A549 (cell line): ENCODE data around the gene GRID2. TPM values are rescaled to one million over a fixed set of nuclear protein-coding genes. Genes with fewer than 3 reads are reported as not detected.

Source experiments
- ATAC-seq, 2 experiments: fragments of 200-7000 bp in 1 of 2; fragments of >200 bp in 1 of 2; cut with Nextera tagmentation in 1 of 2; cut with Tn5 transposase in 1 of 2; 3 replicates each; pipeline versions ENCODE4 v1.8.0 to v1.9.1; 2018 to 2020; ENCODE audit warnings: mild to moderate bottlenecking in 1 of 2, moderate library complexity in 1 of 2
- CTCF ChIA-PET: fragments of 300-600 bp; sonication (Branson Sonifier 250); formaldehyde crosslinking; extraction: SDS; loops from one replicate; lab custom pipeline; 2021; ENCODE audit warnings: antibody characterized with exemption, inconsistent platforms; lab: Yijun Ruan, JAX
- POLR2A ChIA-PET: fragments of 350-600 bp; formaldehyde crosslinking; extraction: SDS; loops from one replicate; lab custom pipeline; 2021; ENCODE audit warnings: antibody characterized with exemption, inconsistent platforms; lab: Yijun Ruan, JAX
- DNase-seq, 2 experiments: peaks; one replicate each; pipeline versions ENCODE4 v3.0.0 to v3.0.0-alpha.2; 2011 to 2016; ENCODE audit warnings: low read depth in 1 of 2, low spot score in 1 of 2
- FAIRE-seq: peaks from 2 replicates; lab custom pipeline; 2011; peaks lifted over from hg19 to GRCh38; lab: Jason Lieb, UNC
- H3K27ac ChIP-seq, 2 experiments: fragments of >200 bp; sonication (Bioruptor Twin); formaldehyde crosslinking; 3 replicates each; pipeline ENCODE4 v1.5.1; 2016 to 2017
- H3K4me1 ChIP-seq: fragments of >200 bp; sonication (Bioruptor Twin); formaldehyde crosslinking; 3 replicates; pipeline ENCODE4 v1.6.1; 2016
- H3K4me2 ChIP-seq: fragments of >200 bp; sonication (Bioruptor Twin); formaldehyde crosslinking; 3 replicates; pipeline ENCODE4 v1.6.1; 2016
- H3K4me3 ChIP-seq: fragments of >200 bp; sonication (Bioruptor Twin); formaldehyde crosslinking; 3 replicates; pipeline ENCODE4 v1.5.1; 2016
- H3K9me3 ChIP-seq: fragments of >200 bp; sonication (Bioruptor Twin); formaldehyde crosslinking; 3 replicates; pipeline ENCODE4 v1.6.1; 2016
- BHLHE40 ChIP-seq: IDR thresholded peaks from 2 replicates; pipeline ENCODE4 v1.6.1; 2012; ENCODE audit warnings: low read depth, low read length, inconsistent platforms
- CHD2 ChIP-seq: fragments of 150-350 bp; IDR thresholded peaks from 2 replicates; pipeline ENCODE4 v1.6.1; 2014; ENCODE audit warnings: low read length; ENCODE audit not compliant: partially characterized antibody
- CHD4 ChIP-seq: fragments of 200-600 bp; sonication (generic); IDR thresholded peaks from 2 replicates; pipeline ENCODE4 v1.6.1; 2016; ENCODE audit warnings: antibody characterized with exemption, mild to moderate bottlenecking, borderline replicate concordance
- EHMT2 ChIP-seq: fragments of 200-600 bp; sonication (generic); IDR thresholded peaks from 2 replicates; pipeline ENCODE4 v1.6.1; 2016; ENCODE audit warnings: antibody characterized with exemption, low read depth, mild to moderate bottlenecking, moderate library complexity
- EP300 ChIP-seq, 2 experiments: fragments of >200 bp; sonication (Bioruptor Twin); formaldehyde crosslinking; IDR thresholded peaks; 2 replicates in 1 of 2; 3 replicates in 1 of 2; pipeline ENCODE4 v1.6.1; 2016 to 2017
- ESRRA ChIP-seq: fragments of 150-350 bp; IDR thresholded peaks from 2 replicates; pipeline ENCODE4 v1.6.1; 2014; ENCODE audit warnings: mild to moderate bottlenecking, low read length, borderline replicate concordance
- FOSB ChIP-seq: fragments of 250-450 bp; sonication (Bioruptor Pico); IDR thresholded peaks from 2 replicates; pipeline ENCODE4 v1.5.0; 2020; ENCODE audit warnings: mild to moderate bottlenecking, moderate library complexity
- FOXS1 ChIP-seq: fragments of 250-450 bp; sonication (Bioruptor Pico); IDR thresholded peaks from 2 replicates; pipeline ENCODE4 v1.5.0; 2020; ENCODE audit warnings: mild to moderate bottlenecking, moderate library complexity
- HDAC2 ChIP-seq: fragments of 200-600 bp; sonication (generic); IDR thresholded peaks from 2 replicates; pipeline ENCODE4 v1.6.1; 2016
- HOXA7 ChIP-seq: fragments of 250-450 bp; sonication (Bioruptor Pico); IDR thresholded peaks from 2 replicates; pipeline ENCODE4 v1.5.0; 2020; ENCODE audit warnings: mild to moderate bottlenecking, moderate library complexity
- JUN ChIP-seq, 2 experiments: fragments of >200 bp; sonication (Bioruptor Twin); formaldehyde crosslinking; IDR thresholded peaks; 2 replicates in 1 of 2; 3 replicates in 1 of 2; pipeline ENCODE4 v1.6.1; 2016 to 2017
- JUNB ChIP-seq: fragments of >200 bp; sonication (Bioruptor Twin); formaldehyde crosslinking; IDR thresholded peaks from 2 replicates; pipeline ENCODE4 v1.6.1; 2016
- KDM5A ChIP-seq: fragments of 200-600 bp; sonication (generic); IDR thresholded peaks from 2 replicates; pipeline ENCODE4 v1.6.1; 2016; ENCODE audit warnings: antibody characterized with exemption, mild to moderate bottlenecking
- NFE2L2 ChIP-seq: fragments of 150-350 bp; conservative IDR thresholded peaks from 2 replicates; pipeline ENCODE4 v1.6.1; 2014; ENCODE audit warnings: low read length
- RAD21 ChIP-seq, 2 experiments: fragments of >200 bp in 1 of 2; sonication (Bioruptor Twin) in 1 of 2; formaldehyde crosslinking in 1 of 2; IDR thresholded peaks in 1 of 2; conservative IDR thresholded peaks in 1 of 2; 2 replicates in 1 of 2; 3 replicates in 1 of 2; pipeline ENCODE4 v1.6.1; 2012 to 2018; ENCODE audit warnings: inconsistent platforms in 1 of 2
- RNF2 ChIP-seq: fragments of 200-600 bp; sonication (generic); IDR thresholded peaks from 2 replicates; pipeline ENCODE4 v1.6.1; 2016; ENCODE audit warnings: low read depth, mild to moderate bottlenecking, antibody characterized with exemption, moderate library complexity, borderline replicate concordance
- SMC3 ChIP-seq: fragments of >200 bp; sonication (Bioruptor Twin); formaldehyde crosslinking; IDR thresholded peaks from 3 replicates; pipeline ENCODE4 v1.6.1; 2018; ENCODE audit warnings: inconsistent platforms
- ZC3H11A ChIP-seq: fragments of 450-650 bp; IDR thresholded peaks from 2 replicates; pipeline ENCODE4 v1.6.1; 2014; ENCODE audit warnings: antibody characterized with exemption, mild to moderate bottlenecking
- ZFP36 ChIP-seq: fragments of 450-650 bp; IDR thresholded peaks from 2 replicates; pipeline ENCODE4 v1.6.1; 2014; ENCODE audit warnings: borderline replicate concordance; ENCODE audit not compliant: partially characterized antibody
- ZNF302 ChIP-seq: fragments of 250-450 bp; sonication (Bioruptor Pico); IDR thresholded peaks from 2 replicates; pipeline ENCODE4 v1.9.0; 2021; ENCODE audit warnings: inconsistent platforms, mild to moderate bottlenecking, moderate library complexity
- ZSCAN20 ChIP-seq: fragments of 250-450 bp; sonication (Bioruptor Pico); IDR thresholded peaks from 2 replicates; pipeline ENCODE4 v1.8.0; 2022; ENCODE audit warnings: mild to moderate bottlenecking, moderate library complexity
- WGBS: methylation state at CpG from one replicate; pipeline ENCODE4 v1.1.6; 2017; ENCODE audit errors: missing lambda C conversion rate; 5-methylcytosine and 5-hydroxymethylcytosine counted together
- polyA plus RNA-seq, 4 experiments: library from polyadenylated mRNA; depleted of rRNA in 3 of 4; stranded (reverse); fragments of >200 nt; fragmentation: RNase III in 1 of 4; extraction: RNeasy Plus Mini Kit Qiagen cat#74134 plus additional on column Dnase treatment in 1 of 4; gene quantifications; 2 replicates in 3 of 4; 3 replicates in 1 of 4; pipeline ENCODE4 v1.2.3, GENCODE V29; 2011 to 2017
- TF ChIP-seq, protein P1 (sequence below): IDR thresholded peaks from 2 replicates; pipeline ENCODE4 v1.6.1; 2012
- TF ChIP-seq, protein P2 (sequence below): IDR thresholded peaks from 2 replicates; pipeline ENCODE4 v1.6.1; 2012; ENCODE audit warnings: low read depth, borderline replicate concordance
- TF ChIP-seq, protein P3 (sequence below): IDR thresholded peaks from 2 replicates; pipeline ENCODE4 v1.6.1; 2012
- TF ChIP-seq, protein P4 (sequence below): fragments of 450-650 bp; IDR thresholded peaks from 2 replicates; pipeline ENCODE4 v1.6.1; 2014; ENCODE audit warnings: antibody characterized with exemption
- TF ChIP-seq, protein P5 (sequence below): fragments of >200 bp; sonication (Bioruptor Twin); formaldehyde crosslinking; IDR thresholded peaks from 2 replicates; pipeline ENCODE4 v1.6.1; 2016
- TF ChIP-seq, protein P6 (sequence below): fragments of >200 bp; sonication (Bioruptor Twin); formaldehyde crosslinking; IDR thresholded peaks from 3 replicates; pipeline ENCODE4 v1.5.1; 2016

Gene GRID2
- polyA plus RNA-seq, 2 of the 4 experiments (the other 2 are of a cell fraction), result not detected

DNA sequence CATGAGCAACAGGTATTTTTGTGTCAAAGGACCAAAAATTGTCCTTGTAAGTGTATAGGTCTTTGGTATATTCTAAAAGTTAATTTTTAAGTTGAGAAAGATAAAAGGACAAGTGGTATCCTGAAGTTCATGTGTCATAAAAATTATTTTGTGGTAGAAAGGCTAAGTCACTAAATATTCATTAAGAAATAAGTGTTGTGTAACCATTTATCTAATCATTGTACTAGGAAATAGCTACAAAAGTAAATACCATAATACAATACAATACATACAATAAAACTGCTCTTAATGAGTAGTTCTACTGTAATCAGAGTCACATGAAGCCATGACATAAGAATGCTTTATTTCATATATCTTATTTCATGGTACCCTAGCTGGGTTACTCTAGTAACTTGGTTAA is 1442.3 kb downstream of the GRID2 start:
- no peak for ATAC-seq
- H3K4me1 ChIP-seq, result no peaks in the 10 kb centered on the region
- no peak for FAIRE-seq
- no peaks in the 10 kb centered on the region for H3K9me3 ChIP-seq
- ChIA-PET POLR2A (no interaction called here), CTCF (no interaction called here)
- no peak overlapping the region for H3K4me3 ChIP-seq
- no peak overlapping the region for H3K27ac ChIP-seq
- no peak for DNase-seq
- no peak overlapping the region for H3K4me2 ChIP-seq
- no peak for TF ChIP-seq ZC3H11A
- no peak for TF ChIP-seq ZSCAN20 (CRISPR knock-in tag)
- TF ChIP-seq ESRRA, result no peak
- no peak for TF ChIP-seq EP300 (IDR thresholded peaks at IDR 0.05)
- TF ChIP-seq, protein P1, sequence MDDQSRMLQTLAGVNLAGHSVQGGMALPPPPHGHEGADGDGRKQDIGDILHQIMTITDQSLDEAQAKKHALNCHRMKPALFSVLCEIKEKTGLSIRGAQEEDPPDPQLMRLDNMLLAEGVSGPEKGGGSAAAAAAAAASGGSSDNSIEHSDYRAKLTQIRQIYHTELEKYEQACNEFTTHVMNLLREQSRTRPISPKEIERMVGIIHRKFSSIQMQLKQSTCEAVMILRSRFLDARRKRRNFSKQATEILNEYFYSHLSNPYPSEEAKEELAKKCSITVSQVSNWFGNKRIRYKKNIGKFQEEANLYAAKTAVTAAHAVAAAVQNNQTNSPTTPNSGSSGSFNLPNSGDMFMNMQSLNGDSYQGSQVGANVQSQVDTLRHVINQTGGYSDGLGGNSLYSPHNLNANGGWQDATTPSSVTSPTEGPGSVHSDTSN, result no peak
- no peak for TF ChIP-seq BHLHE40
- no peak for TF ChIP-seq FOSB (CRISPR knock-in tag)
- TF ChIP-seq, all 56 proteins: peak for 0

DNA sequence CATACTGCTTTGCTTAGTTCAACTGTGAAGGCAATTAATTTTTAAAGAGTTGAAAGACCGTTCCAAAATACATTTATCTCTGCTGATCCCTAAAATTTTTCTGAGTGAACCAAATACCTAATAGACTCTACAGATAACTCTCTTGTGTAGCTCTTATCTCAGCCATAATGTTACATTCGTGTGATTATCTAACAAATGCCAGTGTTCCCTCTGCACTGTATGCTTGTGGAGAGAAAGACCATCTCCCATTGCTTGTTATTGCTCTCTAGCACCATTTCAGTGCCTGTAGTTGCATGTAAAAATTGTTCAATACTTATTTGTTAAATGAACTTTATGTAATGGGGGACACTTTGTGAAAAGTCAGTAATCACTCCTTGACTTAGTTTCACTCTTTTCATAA is 1443.5 kb downstream of the GRID2 start:
- Histone ChIP-seq H3K9me3 (no peaks in the 10 kb centered on the region), H3K4me3 (no peak overlapping the region), H3K4me2 (no peak overlapping the region), H3K27ac (no peak overlapping the region), H3K4me1 (no peaks in the 10 kb centered on the region)
- DNase-seq, result no peak
- WGBS, result 29% methylated on average over 2 of the region's 2 CpGs
- CTCF ChIA-PET, result no interaction called here
- no peak for ATAC-seq
- FAIRE-seq, result no peak
- TF ChIP-seq ZFP36, result no peak
- no peak for TF ChIP-seq ZNF302 (CRISPR knock-in tag)
- TF ChIP-seq, protein P2, sequence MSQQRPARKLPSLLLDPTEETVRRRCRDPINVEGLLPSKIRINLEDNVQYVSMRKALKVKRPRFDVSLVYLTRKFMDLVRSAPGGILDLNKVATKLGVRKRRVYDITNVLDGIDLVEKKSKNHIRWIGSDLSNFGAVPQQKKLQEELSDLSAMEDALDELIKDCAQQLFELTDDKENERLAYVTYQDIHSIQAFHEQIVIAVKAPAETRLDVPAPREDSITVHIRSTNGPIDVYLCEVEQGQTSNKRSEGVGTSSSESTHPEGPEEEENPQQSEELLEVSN, result no peak
- TF ChIP-seq NFE2L2, result no peak
- no peak for TF ChIP-seq EHMT2
- TF ChIP-seq JUNB, result no peak
- no peak for TF ChIP-seq CHD4
- TF ChIP-seq, all 56 proteins: peak for 0
- POLR2A ChIA-PET, result no interaction called here

DNA sequence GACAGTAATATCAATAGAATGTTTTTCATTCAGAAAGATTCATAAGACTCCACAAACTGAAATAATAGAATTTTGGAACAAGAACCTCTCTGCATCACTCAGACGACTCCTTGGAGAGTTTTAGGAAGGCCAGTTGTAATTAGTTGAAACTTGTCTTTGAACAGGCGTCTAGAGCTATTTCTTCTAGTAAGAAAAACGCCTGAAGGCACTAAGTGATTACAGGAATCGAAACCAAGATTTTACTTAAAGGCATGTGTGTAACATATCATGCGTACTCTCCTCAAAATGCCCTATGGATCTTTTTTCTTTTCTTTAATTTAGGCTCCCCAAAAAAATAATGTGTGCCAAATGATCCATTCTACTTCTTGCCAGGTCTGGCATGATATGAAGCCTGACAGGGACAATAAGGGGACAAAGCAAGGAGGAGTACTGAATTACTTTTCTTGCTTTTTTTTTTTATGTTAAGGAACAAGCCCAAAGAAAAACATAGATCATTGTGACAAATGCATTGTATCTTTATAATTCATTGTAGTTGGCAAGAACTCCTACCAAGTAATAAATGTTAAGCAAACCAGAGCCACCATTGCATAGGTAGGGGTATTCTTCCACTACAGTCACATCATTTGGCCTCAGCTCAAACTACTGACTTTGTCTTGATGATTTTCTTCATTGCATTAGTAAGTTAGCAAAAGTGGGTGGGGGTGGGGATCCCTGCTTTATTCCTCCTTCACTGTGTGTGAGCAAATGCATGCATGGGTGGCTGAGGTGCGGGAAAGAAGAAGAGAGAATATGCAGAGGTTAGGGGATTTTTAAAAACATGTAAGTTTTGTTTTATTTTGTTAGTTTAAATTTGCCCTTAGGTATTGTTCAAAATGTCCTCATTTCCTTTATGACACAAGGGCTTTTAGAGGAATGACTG is 1444.9 kb downstream of the GRID2 start:
- H3K4me3 ChIP-seq, result no peak overlapping the region
- ATAC-seq (no peak), FAIRE-seq (no peak), DNase-seq (no peak)
- WGBS, result 35% methylated on average over 6 of the region's 6 CpGs
- no peaks in the 10 kb centered on the region for H3K9me3 ChIP-seq
- no peak overlapping the region for H3K4me2 ChIP-seq
- no peak overlapping the region for H3K27ac ChIP-seq
- ChIA-PET CTCF (no interaction called here), POLR2A (no interaction called here)
- no peaks in the 10 kb centered on the region for H3K4me1 ChIP-seq
- TF ChIP-seq CHD4, result no peak

DNA sequence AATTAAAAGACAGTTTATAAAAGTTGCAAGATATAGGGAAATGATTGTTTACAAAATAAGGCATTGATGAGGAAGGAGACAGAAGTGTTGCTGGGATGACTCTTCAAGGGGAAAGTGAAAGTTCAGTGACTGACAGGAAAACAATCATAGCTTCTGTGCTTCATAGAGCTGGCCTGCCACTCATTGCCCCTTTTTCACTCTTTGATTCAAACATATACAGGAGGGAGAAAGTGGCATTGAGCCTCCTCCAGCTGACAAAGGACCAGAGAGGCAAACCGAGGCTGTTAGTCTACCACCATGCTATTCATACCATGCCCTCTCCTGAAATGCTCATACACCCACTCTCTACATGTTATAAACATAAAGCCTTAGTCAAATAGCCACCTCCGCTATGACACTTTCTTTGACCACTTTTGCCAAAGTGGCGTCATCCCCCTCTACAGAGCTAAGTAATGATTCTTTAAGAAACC is 1445.6 kb downstream of the GRID2 start:
- DNase-seq, result no peak
- Histone ChIP-seq H3K4me3 (no peak overlapping the region), H3K4me2 (no peak overlapping the region), H3K4me1 (no peaks in the 10 kb centered on the region), H3K9me3 (no peaks in the 10 kb centered on the region), H3K27ac (no peak overlapping the region)
- no peak for FAIRE-seq
- 36% methylated on average over 3 of the region's 3 CpGs for WGBS
- ChIA-PET CTCF (no interaction called here), POLR2A (no interaction called here)
- no peak for ATAC-seq
- no peak for TF ChIP-seq FOSB (CRISPR knock-in tag)
- no peak for TF ChIP-seq FOXS1 (CRISPR knock-in tag)
- TF ChIP-seq RNF2, result no peak
- TF ChIP-seq, protein P3, sequence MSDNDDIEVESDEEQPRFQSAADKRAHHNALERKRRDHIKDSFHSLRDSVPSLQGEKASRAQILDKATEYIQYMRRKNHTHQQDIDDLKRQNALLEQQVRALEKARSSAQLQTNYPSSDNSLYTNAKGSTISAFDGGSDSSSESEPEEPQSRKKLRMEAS, result no peak
- TF ChIP-seq HOXA7 (CRISPR knock-in tag), result no peak
- TF ChIP-seq, protein P4, sequence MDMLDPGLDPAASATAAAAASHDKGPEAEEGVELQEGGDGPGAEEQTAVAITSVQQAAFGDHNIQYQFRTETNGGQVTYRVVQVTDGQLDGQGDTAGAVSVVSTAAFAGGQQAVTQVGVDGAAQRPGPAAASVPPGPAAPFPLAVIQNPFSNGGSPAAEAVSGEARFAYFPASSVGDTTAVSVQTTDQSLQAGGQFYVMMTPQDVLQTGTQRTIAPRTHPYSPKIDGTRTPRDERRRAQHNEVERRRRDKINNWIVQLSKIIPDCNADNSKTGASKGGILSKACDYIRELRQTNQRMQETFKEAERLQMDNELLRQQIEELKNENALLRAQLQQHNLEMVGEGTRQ, result no peak
- TF ChIP-seq, protein P5, sequence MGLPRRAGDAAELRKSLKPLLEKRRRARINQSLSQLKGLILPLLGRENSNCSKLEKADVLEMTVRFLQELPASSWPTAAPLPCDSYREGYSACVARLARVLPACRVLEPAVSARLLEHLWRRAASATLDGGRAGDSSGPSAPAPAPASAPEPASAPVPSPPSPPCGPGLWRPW, result no peak
- TF ChIP-seq RAD21 (conservative IDR thresholded peaks at IDR 0.05 in 1 of 2, IDR thresholded peaks at IDR 0.05 in 1 of 2), result no peak
- no peak for TF ChIP-seq KDM5A
- TF ChIP-seq CHD2, result no peak
- TF ChIP-seq ESRRA, result no peak
- no peak for TF ChIP-seq SMC3
- no peak for TF ChIP-seq JUN (IDR thresholded peaks at IDR 0.05)
- no peak for TF ChIP-seq HDAC2
- TF ChIP-seq, protein P6, sequence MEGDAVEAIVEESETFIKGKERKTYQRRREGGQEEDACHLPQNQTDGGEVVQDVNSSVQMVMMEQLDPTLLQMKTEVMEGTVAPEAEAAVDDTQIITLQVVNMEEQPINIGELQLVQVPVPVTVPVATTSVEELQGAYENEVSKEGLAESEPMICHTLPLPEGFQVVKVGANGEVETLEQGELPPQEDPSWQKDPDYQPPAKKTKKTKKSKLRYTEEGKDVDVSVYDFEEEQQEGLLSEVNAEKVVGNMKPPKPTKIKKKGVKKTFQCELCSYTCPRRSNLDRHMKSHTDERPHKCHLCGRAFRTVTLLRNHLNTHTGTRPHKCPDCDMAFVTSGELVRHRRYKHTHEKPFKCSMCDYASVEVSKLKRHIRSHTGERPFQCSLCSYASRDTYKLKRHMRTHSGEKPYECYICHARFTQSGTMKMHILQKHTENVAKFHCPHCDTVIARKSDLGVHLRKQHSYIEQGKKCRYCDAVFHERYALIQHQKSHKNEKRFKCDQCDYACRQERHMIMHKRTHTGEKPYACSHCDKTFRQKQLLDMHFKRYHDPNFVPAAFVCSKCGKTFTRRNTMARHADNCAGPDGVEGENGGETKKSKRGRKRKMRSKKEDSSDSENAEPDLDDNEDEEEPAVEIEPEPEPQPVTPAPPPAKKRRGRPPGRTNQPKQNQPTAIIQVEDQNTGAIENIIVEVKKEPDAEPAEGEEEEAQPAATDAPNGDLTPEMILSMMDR, result no peak
